HS-5 (cell line): Measurements from ENCODE around the gene FAM111A.
"Not testable (repeated sequence)": the region's sequence is repeated elsewhere in the genome, so short reads cannot be mapped to it uniquely, and the experiment has no call there.

Experiments used
- DNase-seq: peaks from one replicate; pipeline ENCODE4 v3.0.0-alpha.2; 2012; ENCODE audit warnings: low read depth

FAM111A gene, protein sequence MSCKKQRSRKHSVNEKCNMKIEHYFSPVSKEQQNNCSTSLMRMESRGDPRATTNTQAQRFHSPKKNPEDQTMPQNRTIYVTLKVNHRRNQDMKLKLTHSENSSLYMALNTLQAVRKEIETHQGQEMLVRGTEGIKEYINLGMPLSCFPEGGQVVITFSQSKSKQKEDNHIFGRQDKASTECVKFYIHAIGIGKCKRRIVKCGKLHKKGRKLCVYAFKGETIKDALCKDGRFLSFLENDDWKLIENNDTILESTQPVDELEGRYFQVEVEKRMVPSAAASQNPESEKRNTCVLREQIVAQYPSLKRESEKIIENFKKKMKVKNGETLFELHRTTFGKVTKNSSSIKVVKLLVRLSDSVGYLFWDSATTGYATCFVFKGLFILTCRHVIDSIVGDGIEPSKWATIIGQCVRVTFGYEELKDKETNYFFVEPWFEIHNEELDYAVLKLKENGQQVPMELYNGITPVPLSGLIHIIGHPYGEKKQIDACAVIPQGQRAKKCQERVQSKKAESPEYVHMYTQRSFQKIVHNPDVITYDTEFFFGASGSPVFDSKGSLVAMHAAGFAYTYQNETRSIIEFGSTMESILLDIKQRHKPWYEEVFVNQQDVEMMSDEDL

GRCh38 chr11:59142530-59143507, at the start of gene FAM111A:
Gene FAM111A (plus strand): TSS chr11:59142856. CDS start chr11:59148873, 6,017 bp downstream.
- peak; percentile 69 for DNase-seq

DNA sequence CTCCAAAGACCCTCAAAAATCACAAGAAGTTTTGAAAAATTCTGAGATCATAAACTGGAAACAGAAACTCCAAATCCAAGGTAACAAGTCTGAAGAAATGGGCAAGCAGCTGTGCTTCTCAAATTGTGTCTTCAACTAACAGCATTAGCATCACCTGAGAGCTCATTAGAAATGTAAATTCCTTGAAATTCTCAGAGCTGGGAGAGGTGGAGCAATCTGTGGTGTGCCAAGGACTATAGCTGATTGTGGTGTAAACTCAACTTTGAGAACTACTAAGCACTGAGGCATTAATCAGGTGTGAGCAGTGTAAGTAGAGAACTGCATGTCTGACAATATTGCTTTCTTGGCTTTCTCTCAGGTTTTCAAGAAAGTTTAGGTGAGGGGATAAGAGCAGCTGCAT, 49.1 kb upstream of the FAM111A start:
- DNase-seq: not testable (repeated sequence)

GRCh38 chr11:59095225-59095624, 47.4 kb upstream of the FAM111A start:
- DNase-seq: not testable (repeated sequence)

DNA sequence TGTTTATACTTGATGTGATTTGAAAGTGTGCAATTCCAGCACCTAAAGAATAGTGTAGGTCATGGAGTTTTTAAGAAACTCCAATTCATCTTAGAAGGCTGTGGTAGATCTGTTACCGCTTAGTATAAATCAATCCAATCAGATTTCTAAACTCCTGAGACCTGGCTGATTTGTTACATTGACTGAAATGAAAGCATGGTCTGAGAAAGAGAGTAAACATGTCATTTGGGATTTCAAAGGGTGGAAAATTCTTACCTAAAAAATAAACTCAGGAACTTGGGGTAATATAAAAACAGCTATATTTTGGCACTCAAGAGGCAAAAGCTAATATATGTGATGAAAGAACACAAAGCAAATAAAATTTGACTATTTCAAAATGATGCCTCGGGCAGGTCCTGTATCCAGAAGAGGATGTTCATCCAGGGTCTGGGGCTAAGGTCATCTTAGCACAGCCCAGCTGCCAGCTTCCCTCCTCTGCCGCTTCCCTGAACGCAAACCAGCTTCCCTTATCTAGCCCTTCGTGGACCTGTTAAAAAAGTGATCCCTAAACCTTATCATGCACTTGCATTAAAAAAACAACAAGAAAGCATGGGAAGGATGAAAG, 46.6 kb upstream of the FAM111A start:
- not testable (repeated sequence) for DNase-seq

- peak; percentile 19 for DNase-seq
Measured at GRCh38 chr11:59097113-59097708, 45.4 kb upstream of the FAM111A start.

- DNase-seq: not testable (repeated sequence)
Measured at GRCh38 chr11:59097938-59098337, 44.7 kb upstream of the FAM111A start.

GRCh38 chr11:59102259-59102765, 40.3 kb upstream of the FAM111A start:
- no peak for DNase-seq

GRCh38 chr11:59106363-59107336, 36.0 kb upstream of the FAM111A start, which contains the start of gene FAM111B:
Gene FAM111B (plus strand): TSS chr11:59107237. CDS start chr11:59109626, 2,389 bp downstream.
- DNase-seq: peak; percentile 86

DNA sequence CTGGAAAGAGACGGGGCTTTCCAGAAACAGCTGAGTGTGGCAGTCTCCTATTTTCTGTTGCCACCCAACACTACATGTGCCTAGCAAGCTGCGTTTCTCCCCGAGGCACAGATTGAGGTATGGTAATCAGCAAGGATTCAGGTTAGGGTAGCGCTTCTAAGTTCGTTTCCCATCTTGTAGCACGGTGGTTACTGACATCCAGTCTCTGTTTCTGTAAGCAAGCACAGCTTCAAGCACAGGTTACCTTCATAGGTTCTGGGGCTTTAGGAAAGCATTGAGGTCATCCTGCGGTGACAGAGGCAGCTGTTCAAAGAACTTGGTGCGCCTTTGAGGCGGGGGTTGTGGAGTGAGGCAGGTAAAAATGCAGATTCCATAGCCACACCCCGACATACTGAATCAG, 34.9 kb upstream of the FAM111A start:
- not testable (repeated sequence) for DNase-seq

DNA sequence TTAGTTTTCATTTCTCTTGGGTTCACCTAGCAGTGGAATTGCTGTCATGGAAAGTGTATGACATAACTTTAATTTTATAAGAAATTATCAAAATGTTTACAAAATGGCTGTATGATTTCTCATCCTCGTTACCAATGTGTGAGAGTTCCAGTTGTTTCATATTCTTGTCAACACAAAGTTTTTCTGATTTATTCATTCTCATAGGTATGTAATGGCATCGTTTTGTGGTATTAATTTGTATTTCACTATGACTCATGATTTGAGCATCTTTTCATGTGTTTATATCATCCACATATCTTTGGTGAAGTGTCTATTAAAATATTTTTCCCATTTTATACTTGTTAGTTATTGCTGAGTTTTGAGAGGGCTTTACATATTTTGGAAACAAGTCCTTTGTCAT, 30.2 kb upstream of the FAM111A start:
- DNase-seq: peak; percentile 24

DNA sequence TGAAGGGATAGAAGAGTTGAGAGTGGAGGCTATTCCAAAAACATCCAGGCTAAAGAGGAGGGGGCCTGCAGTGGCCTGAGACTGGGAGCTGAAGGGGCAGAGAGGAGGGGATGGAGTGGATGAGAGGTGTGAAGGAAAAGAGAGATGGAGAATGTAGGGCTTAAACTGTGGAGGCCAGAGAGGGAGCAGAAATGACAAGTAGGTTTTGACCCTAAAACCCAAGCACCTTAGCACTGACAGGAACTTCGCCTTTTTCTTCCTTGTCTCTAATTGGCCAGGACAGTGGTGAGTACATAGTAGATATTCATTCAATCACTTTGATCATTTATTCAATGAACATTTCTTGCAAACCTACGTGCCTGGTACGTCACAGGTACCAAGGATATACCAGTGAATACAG, 28.3 kb upstream of the FAM111A start:
- no peak for DNase-seq

DNA sequence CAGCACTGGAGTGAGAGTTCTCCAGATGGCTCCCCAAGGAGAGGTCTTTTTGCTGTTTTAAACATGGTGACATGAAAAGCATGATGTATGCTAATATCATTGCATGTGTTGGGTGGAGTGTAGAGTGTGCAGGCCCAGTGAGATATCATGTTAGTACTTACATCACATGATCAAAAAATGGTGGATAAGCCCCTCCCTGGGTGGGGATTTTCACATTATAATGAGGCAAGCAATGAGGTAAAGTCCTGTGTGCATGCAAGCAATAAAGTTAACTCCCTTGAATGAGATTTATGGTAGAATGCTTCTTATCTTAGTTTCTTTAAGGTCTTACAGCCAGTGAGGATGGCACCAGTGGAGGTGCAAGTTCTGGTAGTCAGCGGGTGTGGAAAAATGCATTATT, 27.1 kb upstream of the FAM111A start:
- no peak for DNase-seq

GRCh38 chr11:59117774-59118173, 24.9 kb upstream of the FAM111A start:
- no peak for DNase-seq

GRCh38 chr11:59119826-59120225, 22.8 kb upstream of the FAM111A start:
- DNase-seq: no peak

DNA sequence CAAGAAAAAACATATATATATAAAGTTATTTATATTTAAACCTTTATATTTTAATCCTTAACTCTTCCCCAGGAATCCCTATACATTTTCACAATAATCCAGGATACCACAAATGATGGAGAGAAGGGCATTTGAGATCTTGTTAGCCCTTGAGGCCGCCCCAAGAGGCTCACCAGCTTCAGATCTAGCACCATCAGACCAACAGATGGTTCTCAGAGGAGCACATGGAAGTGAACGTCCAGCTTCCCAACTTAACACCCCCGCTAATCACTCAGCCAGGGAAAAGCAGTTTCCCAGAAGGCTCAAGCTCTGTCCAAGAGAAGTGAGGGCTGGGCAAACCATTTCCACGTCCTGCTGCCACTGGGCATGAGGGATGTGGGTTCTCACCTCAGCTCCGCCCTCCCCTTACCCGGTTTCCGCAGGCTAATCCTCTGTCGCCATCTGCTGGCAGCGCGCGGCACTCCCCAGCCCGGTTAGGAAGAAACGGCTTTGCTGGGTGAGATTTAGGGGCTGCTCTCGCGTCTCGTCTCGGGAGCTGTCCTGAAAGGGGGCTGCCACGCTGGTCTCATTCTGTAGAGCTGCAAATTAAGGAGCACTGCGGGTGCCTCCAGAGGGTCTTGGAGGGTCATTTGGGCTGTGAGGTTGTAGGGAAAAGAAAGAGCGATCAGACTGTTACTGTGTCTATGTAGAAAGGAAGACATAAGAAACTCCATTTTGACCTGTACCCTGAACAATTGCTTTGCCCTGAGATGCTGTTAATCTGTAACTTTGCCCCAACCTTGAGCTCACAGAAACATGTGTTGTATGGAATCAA, 6.8 kb upstream of the FAM111A start:
- DNase-seq: no peak

- not testable (repeated sequence) for DNase-seq
Measured at GRCh38 chr11:59136551-59136950, 6.1 kb upstream of the FAM111A start.

GRCh38 chr11:59137190-59137589, 5.5 kb upstream of the FAM111A start:
- no peak for DNase-seq

- DNase-seq: no peak
Measured at GRCh38 chr11:59138643-59139042, 4.0 kb upstream of the FAM111A start.

- DNase-seq: no peak
Measured at GRCh38 chr11:59141191-59141590, 1.5 kb upstream of the FAM111A start.
